CD14-positive monocyte (primary cell): ENCODE data around the gene PAX8. TPM values are rescaled to one million over a fixed set of nuclear protein-coding genes. Genes with fewer than 3 reads are reported as not detected.
"Not testable (repeated sequence)": the region's sequence is repeated elsewhere in the genome, so short reads cannot be mapped to it uniquely, and the experiment has no call there.

Experiments
- DNase-seq, 3 donors: peaks; one replicate each; pipeline ENCODE4 v3.0.0-alpha.2; 2011 to 2022
- H2AFZ ChIP-seq: 2 replicates; pipeline ENCODE4 v1.6.0; 2012; ENCODE audit warnings: mild to moderate bottlenecking, low read depth, low read length, inconsistent platforms; ENCODE audit not compliant: insufficient read depth, poor library complexity, severe bottlenecking
- H3K27ac ChIP-seq, 2 donors: 1 replicate in 1 of 2; 2 replicates in 1 of 2; pipeline ENCODE4 v1.5.1; 2012 to 2013; ENCODE audit warnings: low read length in 2 of 2, control low read depth in 1 of 2, inconsistent platforms in 1 of 2, low read depth in 1 of 2, mild to moderate bottlenecking in 1 of 2
- H3K27me3 ChIP-seq, 2 donors: one replicate each; pipeline versions ENCODE4 v1.6.0 to v1.6.1; 2011 to 2013; ENCODE audit warnings: low read length in 2 of 2; ENCODE audit not compliant: control insufficient read depth in 2 of 2, insufficient read depth in 2 of 2
- H3K36me3 ChIP-seq, 2 donors: replicated peaks in 1 of 2; 1 replicate in 1 of 2; 2 replicates in 1 of 2; pipeline versions ENCODE4 v1.5.1 to v1.6.1; 2012 to 2013; ENCODE audit warnings: low read length in 2 of 2, control low read depth in 1 of 2, inconsistent platforms in 1 of 2, mild to moderate bottlenecking in 1 of 2; ENCODE audit not compliant: insufficient read depth in 2 of 2, control insufficient read depth in 1 of 2
- H3K4me1 ChIP-seq, 2 donors: 1 replicate in 1 of 2; 2 replicates in 1 of 2; pipeline versions ENCODE4 v1.5.1 to v1.6.1; 2012 to 2013; ENCODE audit warnings: low read length in 2 of 2, control low read depth in 1 of 2, inconsistent platforms in 1 of 2, mild to moderate bottlenecking in 1 of 2, moderate library complexity in 1 of 2; ENCODE audit not compliant: insufficient read depth in 2 of 2, control insufficient read depth in 1 of 2
- H3K4me2 ChIP-seq: replicated peaks from 2 replicates; pipeline ENCODE3; 2012; ENCODE audit warnings: low read length, moderate library complexity, mild to moderate bottlenecking; ENCODE audit not compliant: poor library complexity, severe bottlenecking; ENCODE audit errors: extremely low read depth
- H3K4me3 ChIP-seq, 3 experiments: fragments of 200-600 bp in 1 of 3; sonication (generic) in 1 of 3; replicated peaks in 1 of 3; 1 replicate in 2 of 3; 2 replicates in 1 of 3; pipeline ENCODE4 v1.5.1; 2011 to 2013; ENCODE audit warnings: low read length in 3 of 3, mild to moderate bottlenecking in 3 of 3, control low read depth in 2 of 3, low read depth in 2 of 3, inconsistent platforms in 1 of 3, moderate library complexity in 1 of 3
- H3K79me2 ChIP-seq: 2 replicates; pipeline ENCODE4 v1.6.0; 2012; ENCODE audit warnings: mild to moderate bottlenecking, control low read depth, inconsistent platforms, low read length, moderate library complexity; ENCODE audit not compliant: insufficient read depth
- H3K9ac ChIP-seq: 2 replicates; pipeline ENCODE4 v1.6.0; 2017; ENCODE audit warnings: low read length, mild to moderate bottlenecking; ENCODE audit not compliant: insufficient read depth, poor library complexity, severe bottlenecking
- H3K9me3 ChIP-seq, 2 donors: replicated peaks in 1 of 2; 1 replicate in 1 of 2; 2 replicates in 1 of 2; pipeline versions ENCODE4 v1.5.1 to v1.6.1; 2012 to 2013; ENCODE audit warnings: low read length in 2 of 2, control low read depth in 1 of 2; ENCODE audit not compliant: control insufficient read depth in 1 of 2, insufficient read depth in 1 of 2
- H4K20me1 ChIP-seq: 2 replicates; pipeline ENCODE4 v1.6.0; 2012; ENCODE audit warnings: mild to moderate bottlenecking, low read length, control low read depth, moderate library complexity; ENCODE audit not compliant: insufficient read depth
- H3K27ac Mint-ChIP-seq, 7 donors: one replicate each; pipeline ENCODE4 v1.8.0; 2020; ENCODE audit warnings: mild to moderate bottlenecking in 7 of 7, mixed read lengths in 7 of 7, moderate library complexity in 6 of 7, inconsistent platforms in 2 of 7
- H3K27me3 Mint-ChIP-seq, 3 donors: one replicate each; pipeline ENCODE4 v1.8.0; 2021 to 2022; ENCODE audit warnings: low read depth in 3 of 3, mild to moderate bottlenecking in 3 of 3, mixed read lengths in 3 of 3, moderate library complexity in 3 of 3, inconsistent platforms in 1 of 3
- H3K36me3 Mint-ChIP-seq, 2 donors: one replicate each; pipeline ENCODE4 v1.8.0; 2020; ENCODE audit warnings: mixed read lengths in 2 of 2, inconsistent platforms in 1 of 2, mild to moderate bottlenecking in 1 of 2
- H3K4me1 Mint-ChIP-seq: one replicate; pipeline ENCODE4 v1.8.0; 2020; ENCODE audit warnings: mild to moderate bottlenecking, mixed read lengths
- H3K4me3 Mint-ChIP-seq, 2 donors: one replicate each; pipeline ENCODE4 v1.8.0; 2020; ENCODE audit warnings: mild to moderate bottlenecking in 2 of 2, mixed read lengths in 2 of 2, moderate library complexity in 1 of 2
- H3K9me3 Mint-ChIP-seq, 7 donors: one replicate each; pipeline ENCODE4 v1.8.0; 2020 to 2022; ENCODE audit warnings: mixed read lengths in 7 of 7, mild to moderate bottlenecking in 6 of 7, moderate library complexity in 6 of 7, inconsistent platforms in 2 of 7
- CTCF ChIP-seq: fragments of 200-600 bp; IDR thresholded peaks from one replicate; pipeline ENCODE4 v1.8.0; 2022; ENCODE audit warnings: antibody characterized with exemption, mild to moderate bottlenecking
- WGBS: methylation state at CpG from one replicate; pipeline ENCODE4 v1.1.5; 2013; ENCODE audit warnings: missing lambda C conversion rate; ENCODE audit not compliant: insufficient coverage; 5-methylcytosine and 5-hydroxymethylcytosine counted together
- intact Hi-C, 2 donors: fragments of 100-400 bp; cut with micrococcal nuclease; formaldehyde crosslinking; loops; one replicate each; pipeline versions ENCODE4 v1.15.0 to v1.15.1; 2023
- polyA plus RNA-seq, 3 donors: library from polyadenylated mRNA; depleted of rRNA in 1 of 3; unstranded in 2 of 3; stranded (reverse) in 1 of 3; fragments of 300-500 nt in 2 of 3; fragments of >200 nt in 1 of 3; fragmentation: Illumina TruSeq in 2 of 3; gene quantifications; 1 replicate in 2 of 3; 2 replicates in 1 of 3; pipeline ENCODE4 v1.2.3, GENCODE V29; 2012 to 2021

Gene PAX8
- polyA plus RNA-seq, 3 donors: 0.26 to 0.47 (median 0.36) TPM

- no peak for TF ChIP-seq CTCF
- Histone ChIP-seq H3K9ac (no peak overlapping the region), H4K20me1 (no peaks in the 10 kb centered on the region), H3K4me3 (no peak overlapping the region), H3K27me3 (peaks cover 0 to 4% of the 10 kb centered on the region in 2 donors), H3K79me2 (no peaks in the 10 kb centered on the region), H3K4me2 (no peak overlapping the region), H3K4me1 (no peaks in the 10 kb centered on the region), H3K27ac (no peak overlapping the region), H2AFZ (no peak overlapping the region), H3K9me3 (no peaks in the 10 kb centered on the region), H3K36me3 (no peaks in the 10 kb centered on the region)
- peaks cover 5% of the 10 kb centered on the region for H3K4me1 Mint-ChIP-seq
- 71% methylated on average over 1 of the region's 2 CpGs for WGBS
- H3K27ac Mint-ChIP-seq: no peak overlapping the region
- intact Hi-C loops: no loop called here
- no peak overlapping the region for H3K4me3 Mint-ChIP-seq
- peaks cover 3 to 9% (median 4%) of the 10 kb centered on the region in 3 donors for H3K27me3 Mint-ChIP-seq
- no peaks in the 10 kb centered on the region for H3K9me3 Mint-ChIP-seq
- no peak for DNase-seq
- H3K36me3 Mint-ChIP-seq: no peaks in the 10 kb centered on the region
Measured at GRCh38 chr2:113316085-113316484, 37.4 kb upstream of the PAX8 start.

GRCh38 chr2:113314663-113315062 is 35.9 kb upstream of the PAX8 start:
- H3K9me3 ChIP-seq, H3K36me3 ChIP-seq, H3K4me1 ChIP-seq, H3K27me3 ChIP-seq, H3K36me3 Mint-ChIP-seq, H2AFZ ChIP-seq, H3K4me3 Mint-ChIP-seq, H3K9me3 Mint-ChIP-seq, H3K4me2 ChIP-seq, intact Hi-C loops, H3K9ac ChIP-seq, H3K4me3 ChIP-seq, DNase-seq, H4K20me1 ChIP-seq, H3K27ac ChIP-seq, H3K79me2 ChIP-seq, H3K27me3 Mint-ChIP-seq: not testable (repeated sequence)
- peak overlapping the region in 1 of 7 donors; percentile 78 for H3K27ac Mint-ChIP-seq
- H3K4me1 Mint-ChIP-seq: peaks cover 11% of the 10 kb centered on the region

GRCh38 chr2:113314176-113314575 is 35.5 kb upstream of the PAX8 start:
- WGBS: 71% methylated on average over 1 of the region's 3 CpGs
- intact Hi-C loops: not testable (repeated sequence)

GRCh38 chr2:113311781-113312180 is 33.1 kb upstream of the PAX8 start:
- H3K36me3 ChIP-seq, H3K9me3 ChIP-seq, H2AFZ ChIP-seq, H3K4me3 Mint-ChIP-seq, intact Hi-C loops, H4K20me1 ChIP-seq, H3K27me3 ChIP-seq, DNase-seq, H3K4me3 ChIP-seq, H3K27ac ChIP-seq, H3K27ac Mint-ChIP-seq, H3K27me3 Mint-ChIP-seq, H3K36me3 Mint-ChIP-seq, H3K9ac ChIP-seq, H3K4me2 ChIP-seq, H3K9me3 Mint-ChIP-seq, H3K79me2 ChIP-seq: not testable (repeated sequence)
- peaks cover 17% of the 10 kb centered on the region for H3K4me1 Mint-ChIP-seq
- peaks cover 0 to 10% of the 10 kb centered on the region in 2 donors for H3K4me1 ChIP-seq
- no CpG with 5 or more reads among the region's 1 CpG for WGBS

More at GRCh38 chr2:113314176-113314575, 35.5 kb upstream of the PAX8 start:
- not testable (repeated sequence) for H3K36me3 Mint-ChIP-seq, H2AFZ ChIP-seq, H3K27ac Mint-ChIP-seq, H3K9me3 ChIP-seq, H3K4me3 ChIP-seq, H3K9me3 Mint-ChIP-seq, H4K20me1 ChIP-seq, DNase-seq, H3K36me3 ChIP-seq, H3K27ac ChIP-seq, H3K4me2 ChIP-seq, H3K9ac ChIP-seq, H3K79me2 ChIP-seq, H3K27me3 ChIP-seq, H3K4me3 Mint-ChIP-seq, H3K27me3 Mint-ChIP-seq
- H3K4me1 ChIP-seq: peaks cover 0 to 10% of the 10 kb centered on the region in 2 donors
- H3K4me1 Mint-ChIP-seq: peaks cover 16% of the 10 kb centered on the region
